Cardiac muscle cell (in vitro differentiated cells and primary cell): Measurements from ENCODE around the gene EXOC6B. TPM values are rescaled to one million over a fixed set of nuclear protein-coding genes. Genes with fewer than 3 reads are reported as not detected.

Experiments
- DNase-seq, 2 donors: peaks; one replicate each; pipeline versions ENCODE4 v3.0.0 to v3.0.0-alpha.2; 2010 to 2017; ENCODE audit warnings: low read depth in 1 of 2, low spot score in 1 of 2
- H3K27ac ChIP-seq: fragments of 200-600 bp; sonication (generic); 2 replicates; pipeline ENCODE4 v1.5.1; 2016
- H3K27me3 ChIP-seq: fragments of 200-600 bp; sonication (generic); 2 replicates; pipeline ENCODE4 v1.6.0; 2016; ENCODE audit warnings: control low read depth
- H3K36me3 ChIP-seq: fragments of 200-600 bp; sonication (generic); 2 replicates; pipeline ENCODE4 v1.5.1; 2016; ENCODE audit warnings: control low read depth
- H3K4me1 ChIP-seq: fragments of 200-600 bp; sonication (generic); 2 replicates; pipeline ENCODE4 v1.8.1; 2017; ENCODE audit warnings: low read depth, mild to moderate bottlenecking, mixed run types
- H3K4me3 ChIP-seq: fragments of 200-600 bp; sonication (generic); 2 replicates; pipeline ENCODE4 v1.5.1; 2016; ENCODE audit warnings: mild to moderate bottlenecking
- H3K9me3 ChIP-seq: fragments of 200-600 bp; sonication (generic); 2 replicates; pipeline ENCODE4 v1.5.1; 2017; ENCODE audit warnings: low read depth, mild to moderate bottlenecking, control low read depth
- CTCF ChIP-seq: IDR thresholded peaks from 2 replicates; pipeline ENCODE4 v1.5.1; 2012; ENCODE audit warnings: low read depth, mild to moderate bottlenecking, low read length
- polyA plus RNA-seq: library from polyadenylated mRNA; unstranded; fragments of >200 nt; fragmentation: Nextera tagmentation; extraction: Ambion mirVana; gene quantifications from 2 replicates; pipeline ENCODE4 v1.2.1, GENCODE V29; 2016
- total RNA-seq: library from RNA; depleted of rRNA; stranded (reverse); fragments of >200 nt; gene quantifications from 2 replicates; pipeline ENCODE4 v1.2.3, GENCODE V29; 2016

EXOC6B gene
- total and polyA plus RNA-seq, 2 experiments from 2014 or later = 21.7 to 23.9 TPM

- Histone ChIP-seq H3K36me3 (no peaks in the 10 kb centered on the region), H3K4me1 (no peaks in the 10 kb centered on the region), H3K27me3 (no peaks in the 10 kb centered on the region), H3K9me3 (no peaks in the 10 kb centered on the region), H3K27ac (no peak overlapping the region), H3K4me3 (no peak overlapping the region)
- TF ChIP-seq CTCF = no peak
- no peak for DNase-seq
Observed at GRCh38 chr2:72840066-72840465, 14.2 kb upstream of the EXOC6B start.

- no peak for TF ChIP-seq CTCF
- Histone ChIP-seq H3K4me3 (no peak overlapping the region), H3K36me3 (no peaks in the 10 kb centered on the region), H3K9me3 (no peaks in the 10 kb centered on the region), H3K27me3 (no peaks in the 10 kb centered on the region), H3K4me1 (no peaks in the 10 kb centered on the region), H3K27ac (no peak overlapping the region)
- peak in 1 of 2 donors; percentile 52 for DNase-seq
Observed at GRCh38 chr2:72837171-72837570, 11.3 kb upstream of the EXOC6B start.

GRCh38 chr2:72835403-72835802, 9.6 kb upstream of the EXOC6B start:
- H3K36me3 ChIP-seq = no peaks in the 10 kb centered on the region
- H3K27me3 ChIP-seq = no peaks in the 10 kb centered on the region
- no peak overlapping the region for H3K4me3 ChIP-seq
- no peaks in the 10 kb centered on the region for H3K9me3 ChIP-seq
- H3K4me1 ChIP-seq = no peaks in the 10 kb centered on the region
- DNase-seq = no peak
- no peak overlapping the region for H3K27ac ChIP-seq
- no peak for TF ChIP-seq CTCF

DNA sequence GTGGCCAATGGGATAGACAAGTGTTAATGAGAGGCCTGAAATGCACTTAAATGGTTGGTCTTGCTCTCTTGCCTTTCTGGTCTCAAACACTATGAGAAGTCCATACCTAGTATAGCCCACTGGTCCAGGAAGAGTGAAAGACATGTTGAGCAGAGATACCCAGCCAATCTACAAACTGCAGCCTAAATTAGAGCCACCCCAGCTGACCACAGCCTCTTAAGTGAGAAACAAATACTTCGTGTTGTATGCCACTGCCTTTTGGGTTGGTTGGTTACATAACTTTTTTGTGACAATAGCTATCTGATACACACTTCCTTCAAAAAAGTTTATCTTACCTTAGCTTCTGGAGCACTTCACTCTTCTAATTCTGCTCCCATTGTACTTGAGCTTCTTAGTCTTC, 8.8 kb upstream of the EXOC6B start:
- no peak overlapping the region for H3K27ac ChIP-seq
- no peaks in the 10 kb centered on the region for H3K9me3 ChIP-seq
- no peaks in the 10 kb centered on the region for H3K36me3 ChIP-seq
- no peak for TF ChIP-seq CTCF
- H3K4me1 ChIP-seq = no peaks in the 10 kb centered on the region
- H3K4me3 ChIP-seq = no peak overlapping the region
- H3K27me3 ChIP-seq = no peaks in the 10 kb centered on the region
- no peak for DNase-seq

- H3K27ac ChIP-seq = no peak overlapping the region
- no peak for DNase-seq
- H3K4me3 ChIP-seq = no peak overlapping the region
- TF ChIP-seq CTCF = no peak
- H3K4me1 ChIP-seq = no peaks in the 10 kb centered on the region
- no peaks in the 10 kb centered on the region for H3K27me3 ChIP-seq
- no peaks in the 10 kb centered on the region for H3K9me3 ChIP-seq
- no peaks in the 10 kb centered on the region for H3K36me3 ChIP-seq
Observed at GRCh38 chr2:72833084-72833714, 7.4 kb upstream of the EXOC6B start.

DNA sequence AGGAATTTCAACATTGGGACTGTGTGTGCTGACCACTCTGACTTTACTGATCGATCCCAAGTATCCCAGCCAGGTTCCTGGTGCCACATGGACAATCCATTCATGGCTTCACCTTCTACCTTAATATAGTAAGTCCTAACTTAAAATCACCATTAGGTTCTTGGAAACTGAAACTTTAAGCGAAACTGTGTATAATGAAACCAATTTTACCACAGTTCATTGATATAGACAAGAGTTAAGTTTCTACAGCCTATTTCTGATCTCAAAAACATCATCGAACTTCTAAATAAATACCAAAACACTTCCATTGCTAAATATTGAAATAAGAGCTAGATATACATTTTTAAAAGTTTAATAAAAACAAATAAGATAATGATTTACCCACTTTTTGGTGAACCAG, 4.4 kb upstream of the EXOC6B start:
- no peak for TF ChIP-seq CTCF
- Histone ChIP-seq H3K27me3 (no peaks in the 10 kb centered on the region), H3K4me1 (no peaks in the 10 kb centered on the region), H3K36me3 (no peaks in the 10 kb centered on the region), H3K9me3 (no peaks in the 10 kb centered on the region), H3K27ac (no peak overlapping the region), H3K4me3 (no peak overlapping the region)
- no peak for DNase-seq
